Esophagus squamous epithelium (tissue), 5 donors: ENCODE results near the gene PDGFD. TPM values are rescaled to one million over a fixed set of nuclear protein-coding genes. Genes with fewer than 3 reads are reported as not detected.

Experiments
- DNase-seq: peaks from one replicate; lab custom pipeline; 2025; lab: John Stamatoyannopoulos, UW
- H3K27ac ChIP-seq, 4 donors: fragments of 200-600 bp; sonication (generic); one replicate each; pipeline ENCODE4 v1.5.1; 2016 to 2019; ENCODE audit warnings: mild to moderate bottlenecking in 1 of 4
- H3K27me3 ChIP-seq, 4 donors: fragments of 200-600 bp; sonication (generic); 1 replicate in 3 of 4; 2 replicates in 1 of 4; pipeline versions ENCODE4 v1.5.1 to v1.6.0; 2017 to 2021; ENCODE audit warnings: antibody characterized with exemption in 1 of 4
- H3K36me3 ChIP-seq, 3 donors: fragments of 200-600 bp; sonication (generic); one replicate each; pipeline ENCODE4 v1.5.1; 2016 to 2019
- H3K4me1 ChIP-seq, 3 donors: fragments of 200-600 bp; sonication (generic); one replicate each; pipeline ENCODE4 v1.5.1; 2017 to 2019
- H3K4me3 ChIP-seq, 4 donors: fragments of 200-600 bp; sonication (generic); 1 replicate in 3 of 4; 2 replicates in 1 of 4; pipeline ENCODE4 v1.5.1; 2016 to 2019; ENCODE audit warnings: mild to moderate bottlenecking in 2 of 4, moderate library complexity in 1 of 4
- H3K9me3 ChIP-seq, 3 donors: fragments of 200-600 bp; sonication (generic); one replicate each; pipeline ENCODE4 v1.5.1; 2016 to 2019
- POLR2A ChIP-seq, 4 donors: fragments of 450-650 bp; IDR thresholded peaks; one replicate each; pipeline ENCODE4 v1.6.1; 2017; ENCODE audit warnings: antibody characterized with exemption in 4 of 4, mild to moderate bottlenecking in 4 of 4, moderate library complexity in 3 of 4
- WGBS, 2 donors: methylation state at CpG; one replicate each; pipeline ENCODE4 v1.1.5; 2018; 5-methylcytosine and 5-hydroxymethylcytosine counted together
- intact Hi-C: fragments of 100-400 bp; cut with DNase I; formaldehyde crosslinking; loops from one replicate; pipeline ENCODE4 v1.15.0; 2022
- total RNA-seq, 4 donors: library from RNA; depleted of rRNA; stranded (reverse); fragments of >200 nt; gene quantifications; one replicate each; pipeline ENCODE4 v1.1.0, GENCODE V29; 2016
- TF ChIP-seq, protein P1 (sequence below), 6 experiments: fragments of 450-650 bp in 4 of 6; fragments of 200-600 bp in 2 of 6; sonication (generic) in 2 of 6; IDR thresholded peaks; one replicate each; pipeline ENCODE4 v1.5.1; 2016 to 2019; ENCODE audit warnings: antibody characterized with exemption in 6 of 6, mild to moderate bottlenecking in 4 of 6, moderate library complexity in 4 of 6
- donor health status: DM: yes; HTN: yes; CAD: no.

Gene PDGFD
- total RNA-seq, 4 donors from 2014 or later = 0.27 to 1.9 (median 1.1) TPM

DNA sequence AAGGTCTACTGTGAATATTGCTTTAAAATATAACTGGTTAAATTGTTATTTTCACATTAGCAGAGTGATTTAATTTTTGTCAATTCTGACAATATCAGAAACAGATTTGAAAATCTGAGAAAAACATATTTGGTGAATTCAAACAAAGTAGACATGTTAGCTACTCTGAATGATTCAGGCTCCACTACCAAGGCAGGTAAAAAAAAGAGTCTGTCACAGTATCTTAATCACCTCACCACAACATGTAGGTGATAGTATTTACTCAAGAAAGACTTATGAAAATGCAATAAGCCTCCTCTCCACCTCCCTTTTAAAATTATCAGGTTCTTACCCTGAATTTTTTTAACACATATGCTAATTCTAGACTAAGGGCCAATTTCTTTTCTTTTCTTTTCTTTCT, 85.0 kb downstream of the PDGFD start:
- intact Hi-C loops = no loop called here
- Histone ChIP-seq H3K36me3 (no peaks in the 10 kb centered on the region), H3K4me3 (no peak overlapping the region), H3K27me3 (no peaks in the 10 kb centered on the region), H3K4me1 (peaks cover 0 to 33% (median 4%) of the 10 kb centered on the region in 3 donors), H3K9me3 (no peaks in the 10 kb centered on the region), H3K27ac (no peak overlapping the region)
- DNase-seq = no peak
- TF ChIP-seq POLR2A (IDR thresholded peaks at IDR 0.05) = no peak
- TF ChIP-seq, protein P1, sequence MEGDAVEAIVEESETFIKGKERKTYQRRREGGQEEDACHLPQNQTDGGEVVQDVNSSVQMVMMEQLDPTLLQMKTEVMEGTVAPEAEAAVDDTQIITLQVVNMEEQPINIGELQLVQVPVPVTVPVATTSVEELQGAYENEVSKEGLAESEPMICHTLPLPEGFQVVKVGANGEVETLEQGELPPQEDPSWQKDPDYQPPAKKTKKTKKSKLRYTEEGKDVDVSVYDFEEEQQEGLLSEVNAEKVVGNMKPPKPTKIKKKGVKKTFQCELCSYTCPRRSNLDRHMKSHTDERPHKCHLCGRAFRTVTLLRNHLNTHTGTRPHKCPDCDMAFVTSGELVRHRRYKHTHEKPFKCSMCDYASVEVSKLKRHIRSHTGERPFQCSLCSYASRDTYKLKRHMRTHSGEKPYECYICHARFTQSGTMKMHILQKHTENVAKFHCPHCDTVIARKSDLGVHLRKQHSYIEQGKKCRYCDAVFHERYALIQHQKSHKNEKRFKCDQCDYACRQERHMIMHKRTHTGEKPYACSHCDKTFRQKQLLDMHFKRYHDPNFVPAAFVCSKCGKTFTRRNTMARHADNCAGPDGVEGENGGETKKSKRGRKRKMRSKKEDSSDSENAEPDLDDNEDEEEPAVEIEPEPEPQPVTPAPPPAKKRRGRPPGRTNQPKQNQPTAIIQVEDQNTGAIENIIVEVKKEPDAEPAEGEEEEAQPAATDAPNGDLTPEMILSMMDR (IDR thresholded peaks at IDR 0.05) = no peak

DNA sequence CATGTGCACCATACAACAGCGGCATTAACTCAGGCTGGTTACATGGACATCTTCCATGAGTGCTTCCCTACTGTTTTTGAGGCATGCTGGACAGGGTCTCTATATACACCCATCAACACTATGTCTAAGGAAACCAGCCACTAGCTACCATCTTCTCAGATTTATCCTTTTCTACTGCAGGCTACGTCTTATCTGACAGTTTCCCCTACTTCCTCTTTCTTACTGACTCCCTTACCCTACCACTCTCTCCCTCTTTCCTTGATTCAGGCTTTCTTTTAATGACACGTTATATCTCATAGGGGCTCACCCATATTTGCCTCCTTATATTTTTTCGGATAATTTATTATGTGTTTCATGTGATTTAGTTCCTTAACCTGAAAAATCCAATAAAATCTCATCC, 85.7 kb downstream of the PDGFD start:
- H3K4me3 ChIP-seq = no peak overlapping the region
- peaks cover 0 to 38% (median 4%) of the 10 kb centered on the region in 3 donors for H3K4me1 ChIP-seq
- intact Hi-C loops = no loop called here
- no peaks in the 10 kb centered on the region for H3K36me3 ChIP-seq
- H3K9me3 ChIP-seq = no peaks in the 10 kb centered on the region
- WGBS, 2 donors = 61 to 69% methylated on average over 4 of the region's 4 CpGs
- no peak overlapping the region for H3K27ac ChIP-seq
- TF ChIP-seq POLR2A (IDR thresholded peaks at IDR 0.05) = no peak
- TF ChIP-seq, protein P1 (IDR thresholded peaks at IDR 0.05) = no peak
- H3K27me3 ChIP-seq = no peaks in the 10 kb centered on the region
- DNase-seq = no peak

GRCh38 chr11:104076455-104076854, 87.5 kb downstream of the PDGFD start:
- Histone ChIP-seq H3K27ac (peak overlapping the region in 3 of 4 donors; percentile 25 to 68 (median 56)), H3K4me1 (peaks cover 0 to 38% (median 4%) of the 10 kb centered on the region in 3 donors), H3K27me3 (no peaks in the 10 kb centered on the region), H3K9me3 (no peaks in the 10 kb centered on the region), H3K4me3 (no peak overlapping the region), H3K36me3 (no peaks in the 10 kb centered on the region)
- DNase-seq = no peak
- intact Hi-C loops = no loop called here
- 31 to 58% methylated on average over 2 of the region's 2 CpGs for WGBS, 2 donors
- TF ChIP-seq POLR2A (IDR thresholded peaks at IDR 0.05) = no peak
- TF ChIP-seq, protein P1 (IDR thresholded peaks at IDR 0.05) = no peak

DNA sequence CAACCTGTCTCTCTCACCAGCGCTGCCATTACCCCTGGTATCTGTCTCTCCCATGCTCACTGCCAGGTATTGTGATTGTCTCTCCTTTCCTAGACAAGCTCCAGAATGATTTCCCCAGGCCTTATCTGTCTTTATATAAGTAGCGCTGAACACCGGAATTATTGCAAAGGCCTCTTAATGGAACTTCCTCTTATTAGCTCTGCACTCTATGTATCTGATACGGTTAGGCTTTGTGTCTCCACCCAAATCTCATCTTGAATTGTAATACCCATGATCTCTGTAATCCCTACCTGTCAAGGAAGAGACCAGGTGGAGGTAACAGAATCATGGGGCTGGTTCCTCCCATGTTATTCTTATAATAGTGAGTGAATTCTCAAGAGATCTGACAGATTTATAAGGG, 88.2 kb downstream of the PDGFD start:
- TF ChIP-seq POLR2A (IDR thresholded peaks at IDR 0.05) = no peak
- TF ChIP-seq, protein P1 (IDR thresholded peaks at IDR 0.05) = no peak
- H3K36me3 ChIP-seq = no peaks in the 10 kb centered on the region
- H3K4me1 ChIP-seq = peaks cover 0 to 38% (median 4%) of the 10 kb centered on the region in 3 donors
- intact Hi-C loops = no loop called here
- 60 to 77% methylated on average over 4 of the region's 4 CpGs for WGBS, 2 donors
- H3K9me3 ChIP-seq = no peaks in the 10 kb centered on the region
- H3K4me3 ChIP-seq = no peak overlapping the region
- no peaks in the 10 kb centered on the region for H3K27me3 ChIP-seq
- H3K27ac ChIP-seq = peak overlapping the region in 2 of 4 donors; percentile 56 to 68
- no peak for DNase-seq

GRCh38 chr11:104075091-104075490, 88.9 kb downstream of the PDGFD start:
- DNase-seq = no peak
- peak overlapping the region in 2 of 4 donors; percentile 40 to 68 for H3K27ac ChIP-seq
- no peaks in the 10 kb centered on the region for H3K9me3 ChIP-seq
- H3K4me1 ChIP-seq = peaks cover 0 to 38% (median 4%) of the 10 kb centered on the region in 3 donors
- H3K27me3 ChIP-seq = no peaks in the 10 kb centered on the region
- H3K4me3 ChIP-seq = no peak overlapping the region
- H3K36me3 ChIP-seq = no peaks in the 10 kb centered on the region
- intact Hi-C loops = no loop called here
- TF ChIP-seq, protein P1 (IDR thresholded peaks at IDR 0.05) = no peak
